Measurements from ENCODE around the gene DMRT2. TPM values are rescaled to one million over a fixed set of nuclear protein-coding genes. Genes with fewer than 3 reads are reported as not detected.

DMRT2 gene
- total RNA-seq, 1 experiment from 2014 or later = not detected

- Histone ChIP-seq H2BK20ac (ENCODE audit: low read depth, low read length, poor library complexity, severe bottlenecking) (no peak overlapping the region), H2AFZ (ENCODE audit: low read length) (no peak overlapping the region), H4K91ac (ENCODE audit: insufficient read length, low read depth, low read length) (no peak overlapping the region), H3K79me1 (ENCODE audit: insufficient read depth, low read depth, low read length, poor library complexity, severe bottlenecking) (no peaks in the 10 kb centered on the region), H2BK5ac (ENCODE audit: insufficient read length, low read length) (no peak overlapping the region), H2BK15ac (ENCODE audit: low read depth, low read length) (no peak overlapping the region), H3K4ac (ENCODE audit: low read depth, low read length) (no peak overlapping the region), H3T11ph (ENCODE audit: low read length) (no peak overlapping the region), H3K4me1 (ENCODE audit: insufficient read depth, low read length) (no peaks in the 10 kb centered on the region), H3K27ac (ENCODE audit: insufficient read length, low read depth, low read length) (no peak overlapping the region), H2BK120ac (ENCODE audit: low read depth, low read length, poor library complexity, severe bottlenecking) (no peak overlapping the region), H4K5ac (ENCODE audit: insufficient read length, low read depth, low read length) (no peak overlapping the region), H2AK5ac (ENCODE audit: insufficient read length, low read length) (no peak overlapping the region), H3K27me3 (ENCODE audit: insufficient read depth, low read length) (no peaks in the 10 kb centered on the region), H3K9ac (ENCODE audit: extremely low read depth, insufficient read length, low read length) (no peak overlapping the region), H3K9me3 (ENCODE audit: control insufficient read depth, low read depth, low read length) (peaks cover 1% of the 10 kb centered on the region), H3K79me2 (ENCODE audit: insufficient read depth, low read length) (no peaks in the 10 kb centered on the region), H2BK12ac (ENCODE audit: insufficient read length, low read depth, low read length) (no peak overlapping the region), H3K23me2 (ENCODE audit: insufficient read length, low read depth, low read length, poor library complexity, severe bottlenecking) (no peaks in the 10 kb centered on the region), H4K8ac (replicated peaks; ENCODE audit: insufficient read length, low read depth, low read length) (no peak overlapping the region), H3K18ac (ENCODE audit: insufficient read length, low read depth, low read length) (no peak overlapping the region), H3K23ac (ENCODE audit: insufficient read length, low read depth, low read length) (no peak overlapping the region), H3K56ac (ENCODE audit: insufficient read length, low read depth, low read length) (no peak overlapping the region), H3K4me2 (ENCODE audit: insufficient read depth, insufficient read length, low read length) (no peak overlapping the region), H3K14ac (ENCODE audit: insufficient read depth, low read length) (no peak overlapping the region), H4K20me1 (ENCODE audit: control insufficient read depth, insufficient read depth, insufficient read length) (no peaks in the 10 kb centered on the region)
- Mint-ChIP-seq H3K27ac (no peak overlapping the region), H3K27me3 (ENCODE audit: low read depth) (peaks cover 39% of the 10 kb centered on the region), H3K9me3 (peaks cover 9 to 11% of the 10 kb centered on the region in 2 experiments; a peak in 4 of 5 replicates), H3K4me1 (no peaks in the 10 kb centered on the region), H3K4me3 (no peak overlapping the region), H3K36me3 (ENCODE audit: insufficient read depth in 1 of 3, low read depth in 3 of 3) (no peaks in the 10 kb centered on the region)
- TF ChIP-seq CTCF (conservative IDR thresholded peaks at IDR 0.05) = peak; percentile 69
- no CpG with 5 or more reads among the region's 10 CpGs for WGBS (ENCODE audit: extremely low coverage, insufficient read length, low lambda C conversion rate)
- peak; percentile 58 for DNase-seq
These were observed 32.0 kb upstream of the DMRT2 start for GRCh38 chr9:1018121-1018520.
